NOMO-1 (cell line): ENCODE results near the gene C4A.
"Not testable (repeated sequence)": the region's sequence is repeated elsewhere in the genome, so short reads cannot be mapped to it uniquely, and the experiment has no call there.

Experiments
- DNase-seq, 2 experiments: peaks; one replicate each; lab custom pipeline; 2025; ENCODE audit not compliant: unreplicated experiment in 2 of 2; lab: John Stamatoyannopoulos, UW

Gene C4A

DNA sequence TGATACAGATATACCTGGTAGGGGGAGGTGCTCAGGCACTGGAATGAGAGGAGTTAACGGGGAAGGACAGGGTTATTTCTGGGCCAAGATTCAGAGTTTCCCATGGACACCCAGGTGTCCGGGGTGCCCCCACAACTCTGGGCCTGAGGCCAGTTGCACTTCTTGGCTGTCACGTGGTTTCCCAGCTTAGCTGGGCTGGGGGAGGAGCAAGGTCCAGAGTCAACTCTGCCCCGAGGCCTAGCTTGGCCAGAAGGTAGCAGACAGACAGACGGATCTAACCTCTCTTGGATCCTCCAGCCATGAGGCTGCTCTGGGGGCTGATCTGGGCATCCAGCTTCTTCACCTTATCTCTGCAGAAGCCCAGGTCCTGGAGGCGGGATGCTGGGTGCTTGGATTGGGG lies 32.7 kb downstream of the C4A start, which contains the start of gene C4B:
TSS of gene C4B (plus strand) at position 249 of the 400 bp plus-strand sequence. CDS start at position 300, 51 bp downstream.
- DNase-seq, result not testable (repeated sequence)

DNA sequence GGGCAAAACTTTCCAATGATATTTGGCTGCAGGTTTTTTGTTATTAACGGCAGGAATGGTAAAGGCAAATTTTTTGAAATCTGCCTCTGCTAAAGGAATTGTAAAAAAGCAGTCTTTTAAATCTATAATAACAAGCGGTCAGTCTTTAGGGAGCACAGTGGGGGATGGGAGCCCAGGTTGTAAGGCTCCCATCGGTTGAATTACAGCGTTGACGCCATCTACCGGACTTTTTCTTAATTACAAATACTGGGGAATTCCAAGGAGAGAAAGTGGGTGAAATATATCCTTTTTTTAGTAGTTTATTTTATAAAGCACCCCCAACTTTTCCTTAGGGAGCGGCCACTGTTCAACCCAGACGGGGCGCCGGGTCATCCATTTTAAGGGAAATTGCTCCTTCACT lies 40.2 kb downstream of the C4A start:
- DNase-seq, result not testable (repeated sequence)

DNA sequence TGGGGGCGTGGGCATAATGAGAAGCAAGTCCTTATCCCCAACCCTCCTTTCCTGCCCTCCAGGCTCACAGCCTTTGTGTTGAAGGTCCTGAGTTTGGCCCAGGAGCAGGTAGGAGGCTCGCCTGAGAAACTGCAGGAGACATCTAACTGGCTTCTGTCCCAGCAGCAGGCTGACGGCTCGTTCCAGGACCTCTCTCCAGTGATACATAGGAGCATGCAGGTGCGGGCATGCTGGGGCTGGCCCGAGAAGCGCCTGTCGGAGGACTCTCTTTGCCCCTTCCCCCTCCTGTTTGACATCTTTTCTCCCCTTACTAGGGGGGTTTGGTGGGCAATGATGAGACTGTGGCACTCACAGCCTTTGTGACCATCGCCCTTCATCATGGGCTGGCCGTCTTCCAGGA lies 46.8 kb downstream of the C4A start:
- DNase-seq, result not testable (repeated sequence)

DNA sequence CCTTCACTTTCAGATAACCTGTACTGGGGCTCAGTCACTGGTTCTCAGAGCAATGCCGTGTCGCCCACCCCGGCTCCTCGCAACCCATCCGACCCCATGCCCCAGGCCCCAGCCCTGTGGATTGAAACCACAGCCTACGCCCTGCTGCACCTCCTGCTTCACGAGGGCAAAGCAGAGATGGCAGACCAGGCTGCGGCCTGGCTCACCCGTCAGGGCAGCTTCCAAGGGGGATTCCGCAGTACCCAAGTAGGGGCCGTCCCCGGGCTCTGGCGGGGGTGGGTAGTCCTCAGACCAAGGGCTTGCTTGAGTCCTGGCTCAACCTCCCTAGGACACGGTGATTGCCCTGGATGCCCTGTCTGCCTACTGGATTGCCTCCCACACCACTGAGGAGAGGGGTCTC lies 47.7 kb downstream of the C4A start:
- not testable (repeated sequence) for DNase-seq

DNA sequence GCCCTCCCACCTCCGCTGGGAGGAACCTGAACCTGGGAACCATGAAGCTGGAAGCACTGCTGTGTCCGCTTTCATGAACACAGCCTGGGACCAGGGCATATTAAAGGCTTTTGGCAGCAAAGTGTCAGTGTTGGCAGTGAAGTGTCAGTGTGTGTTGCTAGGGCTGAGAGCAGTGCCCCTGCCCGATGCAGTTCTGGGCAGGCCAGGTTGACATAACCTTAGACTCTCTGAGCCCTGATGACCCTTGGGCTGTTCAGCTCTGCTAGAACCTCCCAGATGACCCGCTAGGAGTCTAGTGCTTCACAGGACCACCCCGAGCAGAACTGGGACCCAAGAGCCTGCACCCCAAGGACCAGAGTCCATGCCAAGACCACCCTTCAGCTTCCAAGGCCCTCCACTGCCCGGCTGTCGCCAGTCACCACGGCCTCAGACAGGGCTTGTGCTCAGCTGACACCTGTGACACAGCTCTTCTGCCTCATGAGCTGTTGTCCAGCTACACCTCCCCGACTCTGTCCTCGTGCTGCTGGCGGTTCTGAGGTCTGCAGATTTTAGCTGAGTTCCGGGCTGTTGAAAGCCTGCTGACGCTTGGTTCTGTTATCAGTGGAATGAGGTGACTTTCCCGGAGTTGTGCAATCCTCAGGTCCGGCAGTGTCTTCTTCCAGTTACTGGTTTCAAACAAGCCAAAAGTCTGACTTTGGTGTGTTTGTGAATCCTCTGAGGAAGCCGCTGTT lies 53.6 kb downstream of the C4A start:
- not testable (repeated sequence) for DNase-seq

DNA sequence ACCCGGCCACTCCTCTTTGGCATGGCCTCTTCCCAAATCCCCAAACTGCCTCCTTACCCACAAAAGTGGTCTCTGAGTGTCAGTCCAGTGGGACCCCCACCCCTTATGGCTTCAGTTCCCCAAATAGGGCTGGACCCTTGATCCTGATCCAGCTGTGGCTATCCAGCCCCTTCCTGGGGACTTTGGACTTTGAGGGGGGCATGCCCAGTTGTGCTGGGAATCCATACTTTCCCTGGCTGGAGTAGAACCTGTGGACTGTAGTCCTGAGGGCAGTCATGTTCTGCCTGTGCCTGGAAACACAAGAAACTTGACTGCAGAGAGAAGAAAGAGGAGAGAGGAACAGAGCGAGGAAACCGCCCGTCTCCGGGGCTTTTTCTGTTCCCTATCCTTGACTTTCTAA lies 55.3 kb downstream of the C4A start:
- DNase-seq, result not testable (repeated sequence)

DNA sequence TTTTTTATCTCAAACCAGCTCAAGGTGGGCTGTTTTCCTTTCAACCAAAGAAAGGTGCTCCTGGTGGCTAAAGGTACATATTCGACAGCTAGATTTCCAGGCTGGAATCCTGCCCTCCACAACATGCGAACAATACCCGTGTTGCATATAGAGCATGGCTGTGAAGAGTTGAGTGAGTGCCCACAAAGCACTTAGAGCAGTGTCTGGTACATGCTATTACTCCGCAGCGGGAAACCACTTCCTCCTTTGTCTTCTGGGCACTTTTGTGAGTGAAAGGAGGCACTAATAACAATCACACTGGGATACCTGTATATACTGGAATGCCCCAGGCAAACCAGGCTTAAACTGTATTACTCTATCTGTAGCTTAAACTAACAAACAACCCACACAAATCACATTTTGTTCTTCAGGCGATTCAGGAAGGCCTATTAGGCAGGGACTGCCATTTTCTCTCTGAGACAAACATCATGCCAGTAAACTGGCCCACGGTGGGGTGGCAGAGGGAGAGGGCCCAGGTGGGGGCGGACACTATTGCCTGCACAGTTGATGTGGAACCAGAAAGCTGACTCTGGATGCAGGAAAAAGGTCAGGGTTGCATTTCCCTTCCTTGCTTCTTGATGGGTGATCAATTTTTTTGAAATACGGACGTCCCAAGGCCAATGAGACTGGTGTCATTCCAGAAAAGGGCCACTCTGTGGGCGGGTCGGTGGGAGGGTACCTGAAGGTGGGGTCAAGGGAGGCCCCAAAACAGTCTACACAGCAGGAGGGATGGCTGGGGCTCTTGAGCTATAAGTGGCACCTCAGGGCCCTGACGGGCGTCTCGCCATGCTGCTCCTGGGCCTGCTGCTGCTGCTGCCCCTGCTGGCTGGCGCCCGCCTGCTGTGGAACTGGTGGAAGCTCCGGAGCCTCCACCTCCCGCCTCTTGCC lies 56.0 kb downstream of the C4A start, which contains the start of gene CYP21A2:
TSS of gene CYP21A2 (plus strand) at position 818 of the 927 bp plus-strand sequence. CDS start at position 826, 8 bp downstream.
- DNase-seq, result not testable (repeated sequence)

DNA sequence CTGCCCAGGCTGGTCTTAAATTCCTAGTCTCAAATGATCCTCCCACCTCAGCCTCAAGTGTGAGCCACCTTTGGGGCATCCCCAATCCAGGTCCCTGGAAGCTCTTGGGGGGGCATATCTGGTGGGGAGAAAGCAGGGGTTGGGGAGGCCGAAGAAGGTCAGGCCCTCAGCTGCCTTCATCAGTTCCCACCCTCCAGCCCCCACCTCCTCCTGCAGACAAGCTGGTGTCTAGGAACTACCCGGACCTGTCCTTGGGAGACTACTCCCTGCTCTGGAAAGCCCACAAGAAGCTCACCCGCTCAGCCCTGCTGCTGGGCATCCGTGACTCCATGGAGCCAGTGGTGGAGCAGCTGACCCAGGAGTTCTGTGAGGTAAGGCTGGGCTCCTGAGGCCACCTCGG lies 57.0 kb downstream of the C4A start:
- DNase-seq, result not testable (repeated sequence)

DNA sequence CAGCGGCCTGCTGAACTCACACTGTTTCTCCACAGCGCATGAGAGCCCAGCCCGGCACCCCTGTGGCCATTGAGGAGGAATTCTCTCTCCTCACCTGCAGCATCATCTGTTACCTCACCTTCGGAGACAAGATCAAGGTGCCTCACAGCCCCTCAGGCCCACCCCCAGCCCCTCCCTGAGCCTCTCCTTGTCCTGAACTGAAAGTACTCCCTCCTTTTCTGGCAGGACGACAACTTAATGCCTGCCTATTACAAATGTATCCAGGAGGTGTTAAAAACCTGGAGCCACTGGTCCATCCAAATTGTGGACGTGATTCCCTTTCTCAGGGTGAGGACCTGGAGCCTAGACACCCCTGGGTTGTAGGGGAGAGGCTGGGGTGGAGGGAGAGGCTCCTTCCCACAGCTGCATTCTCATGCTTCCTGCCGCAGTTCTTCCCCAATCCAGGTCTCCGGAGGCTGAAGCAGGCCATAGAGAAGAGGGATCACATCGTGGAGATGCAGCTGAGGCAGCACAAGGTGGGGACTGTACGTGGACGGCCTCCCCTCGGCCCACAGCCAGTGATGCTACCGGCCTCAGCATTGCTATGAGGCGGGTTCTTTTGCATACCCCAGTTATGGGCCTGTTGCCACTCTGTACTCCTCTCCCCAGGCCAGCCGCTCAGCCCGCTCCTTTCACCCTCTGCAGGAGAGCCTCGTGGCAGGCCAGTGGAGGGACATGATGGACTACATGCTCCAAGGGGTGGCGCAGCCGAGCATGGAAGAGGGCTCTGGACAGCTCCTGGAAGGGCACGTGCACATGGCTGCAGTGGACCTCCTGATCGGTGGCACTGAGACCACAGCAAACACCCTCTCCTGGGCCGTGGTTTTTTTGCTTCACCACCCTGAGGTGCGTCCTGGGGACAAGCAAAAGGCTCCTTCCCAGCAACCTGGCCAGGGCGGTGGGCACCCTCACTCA lies 57.7 kb downstream of the C4A start:
- not testable (repeated sequence) for DNase-seq

DNA sequence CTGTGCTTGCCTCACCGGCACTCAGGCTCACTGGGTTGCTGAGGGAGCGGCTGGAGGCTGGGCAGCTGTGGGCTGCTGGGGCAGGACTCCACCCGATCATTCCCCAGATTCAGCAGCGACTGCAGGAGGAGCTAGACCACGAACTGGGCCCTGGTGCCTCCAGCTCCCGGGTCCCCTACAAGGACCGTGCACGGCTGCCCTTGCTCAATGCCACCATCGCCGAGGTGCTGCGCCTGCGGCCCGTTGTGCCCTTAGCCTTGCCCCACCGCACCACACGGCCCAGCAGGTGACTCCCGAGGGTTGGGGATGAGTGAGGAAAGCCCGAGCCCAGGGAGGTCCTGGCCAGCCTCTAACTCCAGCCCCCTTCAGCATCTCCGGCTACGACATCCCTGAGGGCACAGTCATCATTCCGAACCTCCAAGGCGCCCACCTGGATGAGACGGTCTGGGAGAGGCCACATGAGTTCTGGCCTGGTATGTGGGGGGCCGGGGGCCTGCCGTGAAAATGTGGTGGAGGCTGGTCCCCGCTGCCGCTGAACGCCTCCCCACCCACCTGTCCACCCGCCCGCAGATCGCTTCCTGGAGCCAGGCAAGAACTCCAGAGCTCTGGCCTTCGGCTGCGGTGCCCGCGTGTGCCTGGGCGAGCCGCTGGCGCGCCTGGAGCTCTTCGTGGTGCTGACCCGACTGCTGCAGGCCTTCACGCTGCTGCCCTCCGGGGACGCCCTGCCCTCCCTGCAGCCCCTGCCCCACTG lies 58.6 kb downstream of the C4A start:
- not testable (repeated sequence) for DNase-seq

DNA sequence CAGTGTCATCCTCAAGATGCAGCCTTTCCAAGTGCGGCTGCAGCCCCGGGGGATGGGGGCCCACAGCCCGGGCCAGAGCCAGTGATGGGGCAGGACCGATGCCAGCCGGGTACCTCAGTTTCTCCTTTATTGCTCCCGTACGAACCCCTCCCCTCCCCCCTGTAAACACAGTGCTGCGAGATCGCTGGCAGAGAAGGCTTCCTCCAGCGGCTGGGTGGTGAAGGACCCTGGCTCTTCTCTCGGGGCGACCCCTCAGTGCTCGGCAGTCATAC lies 59.1 kb downstream of the C4A start:
- not testable (repeated sequence) for DNase-seq

DNA sequence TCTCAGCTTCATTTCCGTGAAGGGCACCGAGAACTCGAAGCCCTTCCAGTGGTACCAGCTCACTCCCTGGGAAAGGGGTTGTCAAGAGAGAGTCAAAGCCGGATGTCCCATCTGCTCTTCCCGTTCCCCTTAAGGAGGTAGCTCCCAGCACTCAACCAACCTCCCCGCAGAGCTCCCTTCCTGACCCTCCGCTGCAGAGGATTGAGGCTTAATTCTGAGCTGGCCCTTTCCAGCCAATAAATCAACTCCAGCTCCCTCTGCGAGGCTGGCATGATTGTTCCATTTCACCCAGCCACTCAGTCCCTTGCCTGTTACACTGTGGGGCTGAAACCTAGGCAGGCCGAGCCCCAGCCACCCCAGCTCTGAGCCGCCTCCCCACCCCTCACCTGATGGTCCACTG lies 59.5 kb downstream of the C4A start:
- not testable (repeated sequence) for DNase-seq

DNA sequence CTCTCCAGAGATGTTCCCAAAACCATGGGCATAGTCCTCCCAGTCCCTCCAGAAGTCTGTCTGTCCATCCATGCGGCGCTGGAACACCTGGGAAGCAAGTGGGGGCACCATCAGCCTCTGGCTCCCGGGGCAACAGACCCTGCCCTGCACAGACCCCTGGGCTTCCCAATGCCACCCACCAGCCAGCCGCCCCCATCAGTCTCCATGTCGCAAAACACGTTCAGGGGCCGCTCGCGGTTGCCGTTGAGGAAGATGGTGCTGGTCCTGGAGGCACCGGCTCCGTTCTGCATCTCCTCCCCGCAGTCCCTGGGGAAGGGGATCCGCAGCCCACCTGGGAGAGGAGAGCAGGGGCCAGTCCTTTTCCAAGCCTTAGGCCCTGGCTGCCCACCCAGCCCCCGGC lies 60.4 kb downstream of the C4A start:
- not testable (repeated sequence) for DNase-seq

DNA sequence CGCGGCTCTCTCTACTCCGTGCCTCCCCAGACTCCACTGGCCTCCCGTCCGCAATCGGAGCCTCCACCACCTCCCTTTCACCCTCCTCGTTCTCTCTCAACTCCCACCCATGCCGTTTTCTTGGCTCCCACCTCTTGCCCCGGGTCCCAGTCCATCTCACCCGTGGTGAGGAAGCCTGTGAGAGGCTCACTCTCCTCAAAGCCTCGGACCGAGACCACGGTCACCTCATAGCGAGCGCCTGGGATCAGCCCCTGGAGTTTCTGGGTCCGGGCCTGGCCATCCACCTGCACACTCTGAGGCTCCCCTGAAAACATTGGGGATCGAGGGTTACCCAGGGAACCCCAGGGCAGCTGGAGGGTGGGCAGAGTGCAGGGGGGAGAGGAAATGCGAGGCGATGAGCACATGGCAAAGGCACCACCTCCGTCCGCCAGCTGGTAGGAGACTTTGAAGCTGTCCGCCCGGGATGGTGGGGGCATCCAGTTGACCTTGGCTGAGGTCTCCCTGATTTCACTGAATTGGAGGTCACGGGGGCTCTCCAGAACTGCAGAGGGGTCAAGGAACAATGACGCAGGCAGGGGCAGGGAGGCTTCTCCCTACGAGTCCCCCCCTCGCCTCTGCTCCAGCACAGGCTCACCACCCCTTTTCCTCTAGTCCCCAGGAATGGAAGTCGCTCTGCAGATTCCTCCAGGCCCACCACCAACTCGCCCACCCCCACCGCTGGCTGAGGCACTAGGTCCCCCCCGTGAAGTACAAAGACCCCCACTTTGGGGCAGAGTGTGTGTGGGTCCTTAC lies 61.9 kb downstream of the C4A start:
- not testable (repeated sequence) for DNase-seq

DNA sequence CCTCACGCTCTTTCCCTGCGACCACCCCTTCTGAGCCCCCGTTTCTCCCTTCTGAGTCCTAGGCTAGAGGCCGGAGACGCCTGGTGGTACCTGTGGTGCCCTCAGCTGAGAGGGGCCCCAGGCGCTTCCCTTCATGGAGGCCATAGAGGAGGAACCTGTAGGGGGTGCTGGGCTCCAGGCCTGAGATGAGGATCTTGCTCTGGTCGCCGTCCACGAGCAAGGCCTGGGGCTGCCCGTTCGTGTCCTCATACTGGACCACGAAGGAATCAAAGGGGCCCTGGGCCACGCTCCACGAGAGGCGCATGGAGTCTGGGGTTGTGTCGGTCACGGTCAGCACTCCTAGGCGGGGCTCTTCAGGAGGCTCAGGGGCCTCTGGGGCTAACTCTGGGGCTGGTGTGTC lies 63.1 kb downstream of the C4A start:
- not testable (repeated sequence) for DNase-seq

DNA sequence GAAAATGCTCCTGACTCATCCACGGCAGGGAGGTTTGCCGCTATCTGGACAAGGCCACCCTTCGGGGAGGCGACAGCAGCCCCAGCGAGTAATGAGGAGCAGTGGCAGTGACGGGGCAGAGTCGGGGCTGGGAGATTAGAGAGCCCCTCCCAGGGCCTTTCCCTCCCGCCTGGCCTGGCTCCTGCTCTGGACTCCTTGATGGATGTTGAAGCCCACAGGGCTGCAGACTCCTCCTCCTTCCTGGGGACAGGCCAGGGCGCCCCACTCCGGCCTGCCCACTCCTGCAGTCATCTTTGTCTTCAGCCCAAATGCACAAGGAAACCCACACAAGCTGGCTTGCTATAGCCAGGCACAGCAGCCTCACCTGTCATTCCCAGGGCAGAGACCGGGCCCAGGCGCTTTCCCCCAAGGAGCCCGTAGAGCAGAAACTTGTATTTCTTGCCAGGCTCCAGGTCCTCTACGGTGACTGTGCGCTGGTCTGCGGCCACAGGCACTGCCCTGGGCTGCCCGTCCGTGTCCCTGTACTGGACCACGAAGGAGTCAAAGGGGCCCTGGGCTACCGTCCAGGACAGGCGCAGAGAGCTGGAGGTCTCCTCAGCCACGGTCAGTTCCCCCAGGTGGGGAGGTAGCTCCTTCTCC lies 64.1 kb downstream of the C4A start:
- no peak for DNase-seq

DNA sequence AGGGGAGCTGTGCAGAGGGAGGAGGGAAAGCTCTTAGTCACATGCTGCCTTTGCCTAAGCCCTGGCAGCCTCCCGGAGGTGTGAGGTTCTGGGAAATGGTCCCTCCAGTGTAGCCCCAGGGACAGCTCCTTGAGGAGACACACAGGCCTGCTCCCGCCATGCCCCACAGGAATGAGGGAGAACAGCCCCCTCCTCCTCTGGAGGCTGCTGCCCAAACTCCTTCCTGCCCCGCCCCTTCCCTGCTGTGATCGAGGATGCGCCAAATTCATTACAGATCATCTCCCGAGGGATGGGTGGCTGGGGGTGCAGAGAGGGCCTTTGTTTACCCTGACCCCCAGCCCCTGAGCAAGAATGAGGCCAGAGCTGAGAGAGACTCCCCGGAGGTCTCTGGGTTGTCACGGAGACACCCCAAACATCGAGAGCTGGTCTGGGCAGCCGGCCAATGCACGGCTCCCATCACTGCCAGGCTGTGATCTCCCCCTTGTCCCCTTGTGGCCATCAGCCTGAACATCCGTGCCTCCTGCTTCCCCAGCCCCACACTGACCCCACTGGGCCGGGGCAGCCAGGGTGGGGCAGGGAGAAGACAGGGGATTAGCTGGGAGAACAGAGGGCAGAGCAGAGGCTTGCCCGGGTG lies 64.7 kb downstream of the C4A start:
- no peak for DNase-seq

DNA sequence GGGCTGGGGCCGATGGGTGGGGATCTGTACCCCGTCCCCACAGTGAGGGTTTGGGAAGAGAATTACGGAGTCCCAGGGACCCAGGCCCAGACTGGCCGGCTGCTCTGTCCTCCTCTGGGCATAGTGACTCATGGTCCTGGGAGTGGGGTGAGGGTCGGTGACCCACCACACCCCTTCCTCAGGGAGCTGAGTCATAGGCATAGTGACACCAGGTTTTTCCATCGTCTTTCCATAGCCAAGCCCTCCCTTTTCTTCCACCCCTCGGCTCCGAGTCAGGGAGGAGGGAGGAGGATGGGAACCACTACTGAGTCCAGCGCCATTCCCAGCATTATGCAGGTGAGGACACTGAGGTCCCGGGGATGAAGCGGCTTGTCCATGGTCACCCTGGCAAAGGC lies 65.2 kb downstream of the C4A start:
- no peak for DNase-seq
